Measurements from ENCODE around the gene IGSF1.

IGSF1 gene

GRCh38 chrX:131331152-131331551, 42.0 kb upstream of the IGSF1 start (continued):
- TF ChIP-seq PPARA (CRISPR knock-in tag; IDR thresholded peaks at IDR 0.05; ENCODE audit: borderline replicate concordance), result no peak

GRCh38 chrX:131330735-131331134, 41.6 kb upstream of the IGSF1 start:
- TF ChIP-seq ZFP3 (CRISPR knock-in tag; IDR thresholded peaks at IDR 0.05) (no peak), TSHZ2 (CRISPR knock-in tag; IDR thresholded peaks at IDR 0.05) (no peak), CSRNP3 (CRISPR knock-in tag; IDR thresholded peaks at IDR 0.05) (no peak), ISL1 (CRISPR knock-in tag; IDR thresholded peaks at IDR 0.05) (no peak), BACH2 (CRISPR knock-in tag; IDR thresholded peaks at IDR 0.05; ENCODE audit: borderline replicate concordance) (no peak), ZC3H10 (CRISPR knock-in tag; IDR thresholded peaks at IDR 0.05) (no peak), CSDC2 (CRISPR knock-in tag; IDR thresholded peaks at IDR 0.05) (no peak), TCF4 (CRISPR knock-in tag; IDR thresholded peaks at IDR 0.05; ENCODE audit: borderline replicate concordance) (no peak), ZNF8 (CRISPR knock-in tag; IDR thresholded peaks at IDR 0.05) (no peak), OSR1 (CRISPR knock-in tag; IDR thresholded peaks at IDR 0.05) (no peak), ZFP30 (CRISPR knock-in tag; IDR thresholded peaks at IDR 0.05) (no peak)
- ATAC-seq, result no peak

- no peak for TF ChIP-seq ARNTL (CRISPR knock-in tag; IDR thresholded peaks at IDR 0.05; ENCODE audit: borderline replicate concordance, low read depth)
- no peak for TF ChIP-seq ZNF565 (CRISPR knock-in tag; conservative IDR thresholded peaks at IDR 0.05; ENCODE audit: low read depth)
- TF ChIP-seq TCF4 (CRISPR knock-in tag; IDR thresholded peaks at IDR 0.05; ENCODE audit: borderline replicate concordance), result no peak
- TF ChIP-seq RARB (CRISPR knock-in tag; IDR thresholded peaks at IDR 0.05), result no peak
- no peak for TF ChIP-seq CSDC2 (CRISPR knock-in tag; IDR thresholded peaks at IDR 0.05)
- no peak for TF ChIP-seq PPARA (CRISPR knock-in tag; IDR thresholded peaks at IDR 0.05; ENCODE audit: borderline replicate concordance)
- TF ChIP-seq CSRNP3 (CRISPR knock-in tag; IDR thresholded peaks at IDR 0.05), result no peak
- TF ChIP-seq ZNF8 (CRISPR knock-in tag; IDR thresholded peaks at IDR 0.05), result no peak
- TF ChIP-seq PATZ1 (CRISPR knock-in tag; IDR thresholded peaks at IDR 0.05; ENCODE audit: borderline replicate concordance), result no peak
- peak; percentile 37; the same call in 1 of the 3 replicates for ATAC-seq
Observed at GRCh38 chrX:131322651-131323050, 33.5 kb upstream of the IGSF1 start.

- ATAC-seq, result no peak
- no peak for TF ChIP-seq BACH2 (CRISPR knock-in tag; IDR thresholded peaks at IDR 0.05; ENCODE audit: borderline replicate concordance)
- TF ChIP-seq PATZ1 (CRISPR knock-in tag; IDR thresholded peaks at IDR 0.05; ENCODE audit: borderline replicate concordance), result no peak
- TF ChIP-seq ZNF70 (CRISPR knock-in tag; IDR thresholded peaks at IDR 0.05), result no peak
- TF ChIP-seq GLIS3 (CRISPR knock-in tag; IDR thresholded peaks at IDR 0.05), result no peak
- TF ChIP-seq RARB (CRISPR knock-in tag; IDR thresholded peaks at IDR 0.05), result no peak
- no peak for TF ChIP-seq PPARA (CRISPR knock-in tag; IDR thresholded peaks at IDR 0.05; ENCODE audit: borderline replicate concordance)
- TF ChIP-seq POU6F1 (CRISPR knock-in tag; IDR thresholded peaks at IDR 0.05; ENCODE audit: borderline replicate concordance, low read depth), result no peak
- no peak for TF ChIP-seq OSR1 (CRISPR knock-in tag; IDR thresholded peaks at IDR 0.05)
- no peak for TF ChIP-seq CSDC2 (CRISPR knock-in tag; IDR thresholded peaks at IDR 0.05)
- TF ChIP-seq ZC3H10 (CRISPR knock-in tag; IDR thresholded peaks at IDR 0.05), result no peak
- no peak for TF ChIP-seq ISL1 (CRISPR knock-in tag; IDR thresholded peaks at IDR 0.05)
- TF ChIP-seq ZFP3 (CRISPR knock-in tag; IDR thresholded peaks at IDR 0.05), result no peak
- TF ChIP-seq ZFP30 (CRISPR knock-in tag; IDR thresholded peaks at IDR 0.05), result no peak
- TF ChIP-seq SNAI2 (CRISPR knock-in tag; IDR thresholded peaks at IDR 0.05), result no peak
- TF ChIP-seq TOX (CRISPR knock-in tag; IDR thresholded peaks at IDR 0.05; ENCODE audit: borderline replicate concordance), result no peak
- TF ChIP-seq CREB5 (CRISPR knock-in tag; IDR thresholded peaks at IDR 0.05; ENCODE audit: low read depth), result no peak
Observed at GRCh38 chrX:131317326-131317725, 28.2 kb upstream of the IGSF1 start.

Data from SK-N-SH treated with all-trans-retinoic acid at 6 μM for 48 hours (cell line).